Measurements from ENCODE around the gene TMC6.

DNA sequence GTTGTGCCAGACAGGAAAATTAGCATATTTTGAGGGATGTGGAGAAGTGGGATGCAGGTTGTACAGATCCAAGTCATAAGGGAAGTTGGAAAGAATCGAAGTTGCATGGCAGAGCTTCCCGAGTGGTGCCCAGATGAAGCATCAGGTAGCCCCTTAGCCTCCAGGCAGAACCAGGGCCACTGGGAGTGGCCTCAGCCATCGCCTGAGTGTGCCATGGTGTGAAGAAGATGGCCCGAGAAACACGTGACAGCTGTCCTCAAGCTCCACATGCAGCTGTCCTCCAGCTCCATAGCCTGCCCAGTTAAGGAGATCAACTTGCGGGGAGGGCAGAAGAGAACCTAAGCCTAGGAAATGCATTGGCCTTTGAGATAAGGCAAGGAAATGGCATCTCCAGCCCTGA lies 33.5 kb downstream of the TMC6 start:
- TF ChIP-seq, protein P1, sequence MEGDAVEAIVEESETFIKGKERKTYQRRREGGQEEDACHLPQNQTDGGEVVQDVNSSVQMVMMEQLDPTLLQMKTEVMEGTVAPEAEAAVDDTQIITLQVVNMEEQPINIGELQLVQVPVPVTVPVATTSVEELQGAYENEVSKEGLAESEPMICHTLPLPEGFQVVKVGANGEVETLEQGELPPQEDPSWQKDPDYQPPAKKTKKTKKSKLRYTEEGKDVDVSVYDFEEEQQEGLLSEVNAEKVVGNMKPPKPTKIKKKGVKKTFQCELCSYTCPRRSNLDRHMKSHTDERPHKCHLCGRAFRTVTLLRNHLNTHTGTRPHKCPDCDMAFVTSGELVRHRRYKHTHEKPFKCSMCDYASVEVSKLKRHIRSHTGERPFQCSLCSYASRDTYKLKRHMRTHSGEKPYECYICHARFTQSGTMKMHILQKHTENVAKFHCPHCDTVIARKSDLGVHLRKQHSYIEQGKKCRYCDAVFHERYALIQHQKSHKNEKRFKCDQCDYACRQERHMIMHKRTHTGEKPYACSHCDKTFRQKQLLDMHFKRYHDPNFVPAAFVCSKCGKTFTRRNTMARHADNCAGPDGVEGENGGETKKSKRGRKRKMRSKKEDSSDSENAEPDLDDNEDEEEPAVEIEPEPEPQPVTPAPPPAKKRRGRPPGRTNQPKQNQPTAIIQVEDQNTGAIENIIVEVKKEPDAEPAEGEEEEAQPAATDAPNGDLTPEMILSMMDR (conservative IDR thresholded peaks at IDR 0.05; ENCODE audit: low read depth, low read length), result no peak
- TF ChIP-seq EZH2 (IDR thresholded peaks at IDR 0.05; ENCODE audit: borderline replicate concordance, low read depth, low read length, poor library complexity, severe bottlenecking), result no peak
